ENCODE measurements around the gene KDM4B. TPM values are rescaled to one million over a fixed set of nuclear protein-coding genes. Genes with fewer than 3 reads are reported as not detected.

The KDM4B gene
- total and polyA plus RNA-seq, 2 of the 8 experiments (the other 6 are each of a cell fraction or from before 2014, with no cell fraction given), result 12.0 to 31.9 TPM

- Histone ChIP-seq H3K79me2 (ENCODE audit: control insufficient read depth in 1 of 2, insufficient read depth in 2 of 2, low read length in 2 of 2) (no peaks in the 10 kb centered on the region; a peak in 1 of 4 replicates), H3K23ac (ENCODE audit: insufficient read length) (no peak overlapping the region), H3K23me2 (ENCODE audit: low read depth, low read length) (no peaks in the 10 kb centered on the region), H4K91ac (replicated peaks; ENCODE audit: insufficient read length, low read length) (no peak overlapping the region), H3K27me3 (replicated peaks in 1 of 4; ENCODE audit: control insufficient read depth in 3 of 4, extremely low read depth in 1 of 4, insufficient read depth in 3 of 4, low read length in 3 of 4) (no peaks in the 10 kb centered on the region), H4K5ac (ENCODE audit: insufficient read length, low read depth, low read length) (no peak overlapping the region), H3K56ac (replicated peaks; ENCODE audit: insufficient read length, low read depth, low read length) (no peak overlapping the region), H3K79me1 (ENCODE audit: low read depth, low read length) (peaks cover 3% of the 10 kb centered on the region; the same call in 1 of the 2 replicates), H3K4me3 (ENCODE audit: extremely low read depth in 1 of 4, insufficient read depth in 2 of 4, low read depth in 3 of 4, low read length in 4 of 4) (no peak overlapping the region), H2BK120ac (replicated peaks; ENCODE audit: low read depth, low read length) (no peak overlapping the region), H3K9me3 (ENCODE audit: insufficient read depth in 2 of 2, low read depth in 1 of 2, low read length in 1 of 2) (no peaks in the 10 kb centered on the region), H2BK12ac (ENCODE audit: low read depth, low read length) (no peak overlapping the region), H4K8ac (ENCODE audit: extremely low read depth, insufficient read depth, low read length) (no peak overlapping the region), H2BK20ac (ENCODE audit: low read length) (no peak overlapping the region), H3K27ac (ENCODE audit: low read depth, low read length) (no peak overlapping the region), H2AFZ (ENCODE audit: low read length) (no peak overlapping the region), H4K20me1 (replicated peaks in 1 of 2; ENCODE audit: control insufficient read depth in 1 of 2, insufficient read depth in 2 of 2, low read length in 2 of 2) (peaks cover 2 to 15% of the 10 kb centered on the region in 2 experiments), H3K14ac (ENCODE audit: insufficient read length) (no peak overlapping the region), H3K4me2 (ENCODE audit: insufficient read depth in 1 of 2, low read depth in 2 of 2, low read length in 2 of 2) (no peak overlapping the region), H2BK5ac (ENCODE audit: low read depth, low read length) (no peak overlapping the region), H3K9ac (replicated peaks in 1 of 4; ENCODE audit: extremely low read depth in 1 of 4, low read depth in 3 of 4, low read length in 3 of 4) (no peak overlapping the region), H3K4me1 (replicated peaks in 1 of 4; ENCODE audit: control insufficient read depth in 3 of 4, insufficient read depth in 4 of 4, low read length in 3 of 4) (no peaks in the 10 kb centered on the region), H2AK5ac (ENCODE audit: low read depth, low read length) (no peak overlapping the region), H2BK15ac (ENCODE audit: low read length) (no peak overlapping the region), H3K4ac (replicated peaks; ENCODE audit: insufficient read length, low read depth, low read length) (no peak overlapping the region), H3K36me3 (ENCODE audit: control insufficient read depth in 2 of 4, insufficient read depth in 4 of 4, low read length in 3 of 4) (peaks cover 2 to 35% (median 20%) of the 10 kb centered on the region in 4 experiments; a peak in 6 of 8 replicates), H3K18ac (ENCODE audit: extremely low read depth, low read length) (no peak overlapping the region)
- TF ChIP-seq RFX5 (IDR thresholded peaks at IDR 0.05; ENCODE audit: borderline replicate concordance, low read depth, low read length), result no peak
- TF ChIP-seq CTCF (IDR thresholded peaks at IDR 0.05; ENCODE audit: control extremely low read depth in 1 of 3, insufficient read depth in 1 of 3, low read depth in 1 of 3, low read length in 3 of 3), result no peak
- no peak for TF ChIP-seq SRF (IDR thresholded peaks at IDR 0.05; ENCODE audit: low read depth, low read length)
- TF ChIP-seq JUN (IDR thresholded peaks at IDR 0.05; ENCODE audit: low read depth, low read length), result no peak
- TF ChIP-seq SIRT6 (IDR thresholded peaks at IDR 0.05; ENCODE audit: low read length), result no peak
- WGBS, 2 experiments (ENCODE audit: extremely low coverage in 1 of 2, insufficient coverage in 1 of 2, insufficient read length in 1 of 2, insufficient replicate concordance in 2 of 2, low coverage in 1 of 2, low lambda C conversion rate in 2 of 2, missing lambda C conversion rate in 1 of 2), result 96% methylated on average over 6 of the region's 7 CpGs; no CpG with 5 or more reads in 1 of the 2 experiments
- POLR2A ChIA-PET (ENCODE audit: partially characterized antibody), result interaction anchor here (1.1 kb wide), 1 partner anchor 33 kb away, joined by 4 read pairs; no protein-coding TSS in a partner anchor
- FAIRE-seq, result no peak
- no peak for DNase-seq (ENCODE audit: low read depth in 1 of 2, low spot score in 2 of 2)
- CTCF ChIA-PET (ENCODE audit: partially characterized antibody), result interaction anchor here (0.7 to 6.8 kb wide), 7 partner anchors 7 to 260 kb away, joined by 3 to 67 read pairs (median 4); partner anchors contain the start of gene PLIN3
These were observed 31.9 kb upstream of the KDM4B start for GRCh38 chr19:4937060-4937459.
